ENCODE measurements around the gene USP6.
"Not testable (repeated sequence)": the region's sequence is repeated elsewhere in the genome, so short reads cannot be mapped to it uniquely, and the experiment has no call there.

The USP6 gene

DNA sequence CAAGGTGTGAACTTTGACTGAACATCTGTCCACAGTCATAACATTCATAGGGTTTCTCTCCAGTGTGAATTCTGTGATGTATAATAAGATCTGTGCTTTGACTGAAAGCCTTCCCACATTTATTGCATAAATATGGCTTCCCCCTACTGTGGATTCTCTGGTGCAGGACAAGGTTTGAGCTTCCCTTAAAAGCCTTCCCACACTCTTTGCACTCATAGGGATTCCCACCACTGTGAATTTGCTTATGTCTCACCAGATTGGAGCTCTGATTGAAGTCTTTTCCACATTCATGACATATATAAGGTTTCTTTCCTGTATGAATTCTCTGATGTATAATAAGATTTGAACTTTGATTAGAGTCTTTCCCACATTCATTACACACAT lies 67.6 kb downstream of the USP6 start:
- no peak for DNase-seq

DNA sequence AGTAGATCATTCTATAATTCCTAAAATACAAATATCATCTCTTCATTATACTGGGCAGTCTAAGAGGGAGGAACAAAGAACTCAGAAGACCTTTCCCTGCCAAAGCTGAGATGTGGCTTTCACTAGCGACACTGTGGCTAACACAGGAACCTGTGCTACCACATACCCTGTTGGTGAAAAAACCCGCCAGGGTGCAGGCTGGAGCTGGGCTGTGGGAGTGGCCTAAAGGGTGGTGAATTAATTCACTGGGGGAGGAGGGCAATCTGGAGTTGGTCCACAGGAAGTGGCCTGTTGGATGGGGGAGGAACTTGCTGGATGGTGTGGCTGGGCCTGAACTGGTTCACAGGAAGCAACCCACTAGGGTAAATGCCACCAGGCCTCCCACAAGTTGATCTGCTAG lies 68.5 kb downstream of the USP6 start:
- DNase-seq, result no peak

DNA sequence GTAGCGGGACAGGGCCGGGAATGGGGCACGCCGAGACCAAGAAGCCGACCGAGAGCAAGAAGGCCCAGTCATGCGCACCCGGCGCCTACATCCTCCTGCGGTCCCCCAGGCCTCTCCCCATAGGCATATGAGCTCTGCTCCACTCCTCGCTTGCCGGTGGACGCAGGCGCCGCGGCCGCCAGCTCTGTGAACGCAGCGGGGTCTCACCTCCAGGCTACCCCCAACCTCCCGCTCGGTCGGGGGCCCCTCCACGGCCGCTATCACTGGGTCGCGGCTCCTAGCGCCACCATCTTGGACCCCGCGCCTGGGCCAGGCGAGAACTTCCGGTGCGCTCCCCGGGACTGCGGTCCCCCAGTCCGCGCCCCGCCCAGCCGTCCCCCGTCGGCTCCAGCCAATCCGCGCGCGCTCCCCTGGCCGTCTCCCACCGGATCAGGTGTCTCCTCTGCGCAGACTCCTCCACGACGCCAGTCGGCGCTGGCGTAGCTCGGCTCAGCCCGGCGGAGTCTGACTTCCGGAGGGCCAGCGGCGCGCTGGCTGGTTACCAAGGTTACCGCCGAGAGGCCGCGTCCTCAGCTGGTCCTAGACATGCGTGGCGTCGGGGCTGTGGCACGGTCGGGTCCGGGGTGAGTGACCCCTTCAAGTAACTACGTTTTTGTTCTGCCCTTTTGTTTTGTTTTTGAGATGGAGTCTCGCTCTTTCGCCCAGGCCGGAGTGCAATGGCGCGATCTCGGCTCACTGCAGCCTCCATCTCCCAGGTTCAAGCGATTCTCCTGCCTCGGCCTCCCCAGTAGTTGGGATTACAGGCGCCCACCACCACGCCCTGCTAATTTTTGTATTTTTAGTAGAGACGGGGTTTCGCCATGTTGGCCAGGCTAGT lies 75.9 kb downstream of the USP6 start, which contains the start of gene ZNF594:
ZNF594 (minus strand) TSS at position 328 of the 877 bp plus-strand sequence. CDS start 7,612 bp downstream, outside the sequence.
- DNase-seq, result peak; percentile 44 to 98 (median 92)

DNA sequence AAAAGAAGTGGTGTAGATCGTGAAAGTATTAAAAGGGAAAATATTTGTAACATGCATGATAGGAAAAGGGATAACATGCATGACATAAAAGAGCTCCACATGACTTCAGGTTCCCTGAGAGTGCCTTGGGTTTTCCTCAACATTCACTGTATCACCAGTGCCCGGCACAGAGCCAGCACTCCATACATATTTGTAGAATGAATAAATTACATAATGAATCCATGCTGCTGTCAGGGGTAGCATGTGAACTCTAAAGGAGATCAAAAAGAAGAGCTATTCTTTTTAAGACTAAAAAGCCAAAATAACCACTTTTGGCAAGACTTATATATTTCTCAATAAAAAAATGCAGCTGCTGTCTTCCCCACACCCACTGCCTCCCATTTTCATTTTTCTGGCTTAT lies 78.5 kb downstream of the USP6 start:
- peak in 5 of 58 donors; percentile 1 to 39 (median 12) for DNase-seq

DNA sequence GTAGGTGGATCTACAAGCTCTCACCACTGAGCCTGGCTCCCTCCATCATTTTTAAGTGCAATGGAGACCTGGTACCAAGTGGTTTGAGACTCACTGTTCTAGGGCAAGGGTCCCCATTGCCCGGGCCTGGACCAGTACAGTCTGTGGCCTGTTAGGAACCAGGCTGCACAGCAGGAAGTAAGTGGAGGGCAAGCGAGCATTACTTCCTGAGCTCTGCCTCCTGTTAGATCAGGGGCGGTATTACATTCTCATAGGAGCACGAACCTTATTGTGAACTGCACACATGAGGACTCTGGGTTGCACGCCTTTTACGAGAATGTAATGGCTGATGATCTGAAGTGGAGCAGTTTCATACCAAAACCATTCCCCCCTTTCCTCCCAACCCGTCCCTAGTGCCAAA lies 82.6 kb downstream of the USP6 start:
- DNase-seq, result no peak

DNA sequence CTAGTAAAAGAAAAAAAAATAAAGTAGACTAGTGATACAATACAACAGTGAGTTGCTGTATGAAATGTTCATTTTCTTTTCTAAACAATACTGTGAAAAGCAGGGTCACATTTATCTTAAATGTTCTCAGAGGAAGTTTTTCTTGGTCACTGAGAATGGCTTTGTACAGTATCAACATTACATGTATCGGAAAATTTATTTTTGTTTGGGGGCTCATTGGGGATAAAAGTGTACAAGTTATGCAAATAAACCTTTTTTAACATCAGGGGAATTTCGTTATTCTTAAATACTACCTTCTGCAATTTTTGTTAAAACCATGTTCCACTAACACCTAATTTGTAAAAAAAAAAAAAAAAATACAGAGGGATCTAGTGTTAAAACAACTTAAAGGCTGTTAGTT lies 84.5 kb downstream of the USP6 start:
- no peak for DNase-seq

DNA sequence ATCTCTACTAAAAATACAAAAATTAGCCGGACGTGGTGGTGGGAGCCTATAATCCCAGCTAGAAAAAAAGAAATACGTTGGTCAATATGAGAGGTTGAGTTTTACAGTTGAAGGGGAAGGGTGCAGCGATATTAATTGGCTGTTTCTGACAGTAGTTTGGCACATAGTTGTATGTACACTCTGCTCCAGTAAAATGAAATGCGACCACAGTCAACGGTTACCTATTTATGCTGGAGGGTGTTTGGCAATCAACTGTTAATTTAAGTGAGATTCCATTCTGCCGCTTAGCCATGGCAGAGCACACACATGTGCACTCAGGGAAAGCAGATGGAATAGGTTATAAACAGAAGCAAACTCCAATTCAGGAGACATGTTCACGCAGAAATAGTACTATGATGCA lies 85.2 kb downstream of the USP6 start:
- DNase-seq, result no peak

DNA sequence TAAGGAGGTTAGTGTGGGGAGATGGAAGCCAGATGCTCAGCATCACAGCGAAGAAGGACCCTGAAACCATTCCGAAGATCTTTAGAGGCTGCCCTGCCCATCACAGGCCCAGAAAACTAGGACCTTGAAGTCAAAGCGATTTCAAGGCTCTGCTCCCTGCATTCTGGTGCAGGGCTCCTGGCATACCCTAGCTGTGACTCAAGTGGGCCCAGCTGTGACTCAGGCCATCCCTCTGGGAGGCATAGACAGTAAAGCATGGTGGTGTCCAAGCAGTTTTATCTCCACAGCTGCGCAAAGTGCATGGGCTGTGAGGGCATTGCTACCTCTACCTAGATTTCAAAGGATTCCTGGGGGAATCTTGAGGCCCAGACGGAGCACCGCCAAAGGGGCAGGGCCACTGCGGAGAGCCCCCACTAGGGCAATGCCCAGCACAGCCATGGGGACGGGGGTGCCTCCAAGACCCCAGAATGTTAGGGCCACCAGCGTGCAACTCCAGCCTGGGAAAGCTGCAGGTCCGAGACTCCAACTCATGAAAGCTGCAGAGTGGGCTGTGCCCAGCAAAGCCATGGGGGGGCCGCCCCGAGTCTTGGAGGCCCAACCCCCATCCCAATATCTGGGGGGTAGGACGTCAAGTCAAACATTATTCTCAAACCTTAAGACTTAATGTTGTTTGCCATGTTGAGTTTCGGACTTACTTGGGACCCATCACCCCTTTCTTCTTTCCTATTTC lies 87.5 kb downstream of the USP6 start:
- DNase-seq, result no peak

DNA sequence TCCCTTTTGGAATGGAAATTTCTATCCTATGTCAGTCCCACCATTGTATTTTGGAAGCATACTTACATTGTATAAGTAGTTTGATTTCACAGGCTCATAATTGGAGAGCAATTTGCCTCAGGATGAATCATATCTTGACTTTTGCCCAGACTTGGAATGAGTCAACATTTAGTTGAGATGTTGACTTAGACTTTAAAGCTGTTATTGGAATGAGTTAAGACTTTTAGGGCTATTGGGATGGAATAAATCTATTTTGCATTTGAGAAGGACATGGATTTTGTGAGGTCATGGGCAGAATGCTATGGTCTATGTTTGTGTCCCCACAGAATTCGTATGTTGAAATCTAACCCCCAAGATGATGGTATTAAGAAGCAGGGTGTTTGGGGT lies 88.1 kb downstream of the USP6 start:
- DNase-seq, result no peak

DNA sequence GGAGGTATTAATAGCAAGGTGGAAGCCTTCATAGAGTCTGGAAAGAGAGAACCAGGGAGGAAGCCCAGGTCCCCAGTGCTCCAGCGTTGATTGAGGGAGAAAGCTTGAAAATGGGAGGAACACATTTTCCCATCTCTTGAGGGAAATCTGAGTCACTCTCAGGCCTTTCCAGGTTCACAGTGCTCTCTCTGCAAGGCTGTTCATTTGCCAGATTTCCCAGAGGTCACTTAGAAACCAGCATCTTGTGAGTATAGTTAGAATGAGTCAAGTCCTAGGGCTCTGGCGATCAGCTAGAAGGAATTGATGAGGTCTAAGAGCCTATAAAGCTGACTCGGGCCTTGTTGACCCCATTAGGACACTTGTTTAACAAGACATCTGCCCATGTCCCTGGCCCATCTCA lies 93.6 kb downstream of the USP6 start:
- no peak for DNase-seq

DNA sequence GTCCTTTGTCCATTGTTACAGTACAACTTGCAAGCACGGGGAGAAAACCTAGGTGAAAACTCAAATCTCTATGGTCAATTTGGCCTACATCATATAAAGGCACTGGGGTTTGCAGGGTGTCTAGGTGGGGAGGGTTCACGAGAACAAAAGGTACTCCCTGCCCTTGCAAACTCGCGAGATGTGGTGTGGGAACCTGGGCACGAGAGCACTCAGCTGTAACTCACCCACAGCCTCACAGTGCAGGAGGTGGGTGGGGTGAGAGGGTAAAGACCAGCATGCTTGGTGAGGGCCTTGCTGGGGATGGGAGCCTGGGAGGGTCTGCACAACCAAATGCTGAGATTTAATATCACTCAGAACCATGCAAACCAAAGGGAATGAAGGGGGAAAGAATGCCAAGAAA lies 94.3 kb downstream of the USP6 start:
- no peak for DNase-seq

DNA sequence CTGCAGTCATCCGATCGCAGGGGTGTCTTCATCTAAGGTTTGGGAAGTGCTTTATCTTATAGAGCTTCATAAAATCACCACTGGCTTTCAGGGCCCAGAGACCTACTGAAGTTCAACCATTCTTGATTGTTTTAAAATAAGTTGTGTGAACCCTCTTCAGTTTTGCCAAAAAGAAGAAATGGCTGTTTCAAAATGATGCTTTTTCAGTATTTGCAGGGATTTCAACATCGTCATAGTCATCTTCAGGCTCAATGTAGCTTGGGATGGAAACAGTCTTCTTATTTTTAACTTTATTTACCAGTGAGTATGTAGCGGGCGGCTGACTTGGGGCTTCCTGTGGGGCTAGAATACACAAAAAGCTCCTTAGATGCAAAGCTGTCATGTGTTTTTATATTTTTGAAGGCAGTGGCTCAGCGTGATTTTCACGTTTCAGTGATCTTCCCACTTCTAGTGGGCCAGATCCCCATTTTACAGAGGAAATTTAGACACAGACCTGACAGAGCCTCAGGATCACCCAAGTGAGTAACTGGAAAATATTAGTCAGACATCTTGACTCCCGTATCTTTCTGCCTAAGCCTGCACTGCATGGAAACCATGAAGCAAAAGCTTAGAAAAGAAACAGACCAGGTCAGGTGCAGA lies 94.9 kb downstream of the USP6 start:
- no peak for DNase-seq

DNA sequence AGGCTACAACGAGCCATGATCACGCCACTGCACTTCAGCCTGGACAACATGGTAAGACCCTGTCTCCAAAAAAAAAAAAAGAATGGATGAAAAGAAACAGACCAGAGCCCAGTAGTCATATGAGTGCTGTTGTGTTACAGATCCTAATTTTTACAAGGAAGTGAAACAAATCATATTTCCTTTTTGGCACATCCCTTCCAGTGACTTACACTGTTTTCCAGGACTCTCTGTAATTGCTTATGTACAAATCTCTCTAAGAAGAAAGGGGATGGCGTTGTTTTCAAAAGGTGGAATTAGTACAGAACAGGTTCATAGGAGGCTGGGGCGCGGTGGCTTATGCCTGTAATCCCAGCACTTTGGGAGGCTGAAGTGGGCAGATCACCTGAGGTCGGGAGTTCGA lies 95.6 kb downstream of the USP6 start:
- DNase-seq, result no peak

DNA sequence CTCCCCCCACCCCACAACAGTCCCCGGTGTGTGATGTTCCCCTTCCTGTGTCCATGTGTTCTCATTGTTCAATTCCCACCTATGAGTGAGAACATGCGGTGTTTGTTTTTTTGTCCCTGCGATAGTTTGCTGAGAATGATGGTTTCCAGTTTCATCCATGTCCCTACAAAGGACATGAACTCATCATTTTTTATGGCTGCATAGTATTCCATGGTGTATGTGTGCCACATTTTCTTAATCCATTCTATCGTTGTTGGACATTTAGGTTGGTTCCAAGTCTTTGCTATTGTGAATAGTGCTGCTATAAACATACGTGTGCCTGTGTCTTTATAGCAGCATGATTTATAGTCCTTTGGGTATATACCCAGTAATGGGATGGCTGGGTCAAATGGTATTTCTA lies 101.7 kb downstream of the USP6 start:
- DNase-seq, result not testable (repeated sequence)

DNA sequence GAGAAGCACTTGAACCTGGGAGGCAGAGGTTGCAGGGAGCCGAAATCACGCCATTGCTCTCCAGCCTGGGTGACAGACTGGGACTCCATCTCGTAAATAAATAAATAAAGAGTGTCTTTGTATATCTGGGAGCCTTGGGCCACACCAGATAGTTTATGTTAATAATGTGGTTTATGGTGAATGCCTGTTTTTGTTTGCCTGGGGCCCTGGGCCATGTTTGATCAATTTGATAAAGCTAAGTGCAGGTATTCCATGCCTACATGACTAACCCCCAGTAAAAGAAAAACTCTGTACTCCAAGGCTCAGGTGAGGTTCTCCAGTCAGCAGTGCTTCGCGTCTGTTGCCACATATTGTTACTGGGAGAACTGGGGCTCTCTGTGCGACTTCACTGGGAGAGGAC lies 103.7 kb downstream of the USP6 start:
- no peak for DNase-seq

DNA sequence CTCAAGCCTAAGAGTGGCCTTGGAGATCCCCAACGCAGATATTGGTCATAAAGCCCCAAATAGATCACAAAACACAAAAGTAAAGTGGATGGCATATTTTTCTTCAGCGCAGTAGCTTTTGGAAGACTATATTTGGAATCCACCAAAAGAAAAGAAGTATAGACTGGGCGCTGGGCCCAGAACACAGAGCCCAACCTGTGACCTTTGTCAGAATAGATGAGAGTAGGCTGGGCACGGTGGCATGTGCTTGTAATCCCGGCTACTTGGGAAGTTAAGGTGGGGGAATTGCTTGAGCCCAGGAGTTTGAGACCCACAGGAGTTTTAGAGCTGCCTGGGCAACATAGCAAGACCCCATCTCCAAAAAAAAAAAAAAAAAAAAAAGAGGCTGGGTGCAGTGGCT lies 104.2 kb downstream of the USP6 start:
- DNase-seq, result no peak

DNA sequence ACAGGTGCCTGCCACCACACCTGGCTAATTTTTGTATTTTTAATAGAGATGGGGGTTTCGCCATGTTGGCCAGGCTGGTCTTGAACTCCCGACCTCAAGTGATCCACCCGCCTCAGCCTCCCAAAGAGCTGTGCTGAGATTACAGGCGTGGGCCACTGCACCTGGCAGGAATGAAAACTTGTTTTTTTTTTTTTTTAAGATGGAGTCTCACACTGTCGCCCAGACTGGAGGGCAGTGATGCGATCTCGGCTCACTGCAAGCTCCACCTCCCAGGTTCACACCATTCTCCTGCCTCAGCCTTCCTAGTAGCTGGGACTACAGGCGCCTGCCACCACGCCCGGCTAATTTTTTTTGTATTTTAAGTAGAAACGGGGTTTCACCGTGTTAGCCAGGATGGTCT lies 106.1 kb downstream of the USP6 start:
- not testable (repeated sequence) for DNase-seq
